GM19043 (cell line): ENCODE results near the gene DOK6.

Experiments used
- ATAC-seq: cut with Tn5 transposase; IDR thresholded peaks from one replicate; pipeline ENCODE4 v1.9.1; 2021; ENCODE audit warnings: low read depth; ENCODE audit not compliant: unreplicated experiment

DOK6 gene

DNA sequence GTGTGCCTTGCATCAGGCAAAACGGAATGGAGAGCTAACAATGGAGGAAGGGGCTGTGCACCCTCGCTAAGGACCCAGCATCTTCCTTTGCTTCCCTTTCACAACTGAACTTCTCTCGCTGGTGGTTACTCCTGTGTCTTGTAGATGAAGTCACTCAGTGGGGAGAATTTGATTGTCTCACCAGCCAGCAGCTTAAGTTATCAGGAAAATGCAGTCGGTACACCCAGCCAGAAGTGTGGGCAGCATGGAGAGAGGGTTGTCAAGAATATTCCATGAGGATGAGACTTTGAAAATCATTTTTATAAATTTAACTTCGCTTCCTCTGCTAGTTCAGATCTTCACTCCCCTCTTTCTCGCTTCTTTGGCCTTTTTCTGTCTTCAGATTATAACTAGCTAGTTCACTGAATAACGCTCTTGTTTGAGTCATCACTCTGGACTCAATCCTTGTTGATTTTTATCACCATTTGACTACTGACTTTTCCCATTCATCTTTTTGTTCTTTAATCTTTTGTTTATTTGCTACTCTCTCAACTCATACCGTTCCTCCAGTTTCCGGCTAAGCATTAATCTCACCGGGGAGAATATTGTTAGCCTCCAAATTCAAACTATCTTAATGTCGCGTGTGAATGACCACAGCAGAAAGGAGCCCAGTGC, 325.3 kb downstream of the DOK6 start:
- ATAC-seq = no peak

DNA sequence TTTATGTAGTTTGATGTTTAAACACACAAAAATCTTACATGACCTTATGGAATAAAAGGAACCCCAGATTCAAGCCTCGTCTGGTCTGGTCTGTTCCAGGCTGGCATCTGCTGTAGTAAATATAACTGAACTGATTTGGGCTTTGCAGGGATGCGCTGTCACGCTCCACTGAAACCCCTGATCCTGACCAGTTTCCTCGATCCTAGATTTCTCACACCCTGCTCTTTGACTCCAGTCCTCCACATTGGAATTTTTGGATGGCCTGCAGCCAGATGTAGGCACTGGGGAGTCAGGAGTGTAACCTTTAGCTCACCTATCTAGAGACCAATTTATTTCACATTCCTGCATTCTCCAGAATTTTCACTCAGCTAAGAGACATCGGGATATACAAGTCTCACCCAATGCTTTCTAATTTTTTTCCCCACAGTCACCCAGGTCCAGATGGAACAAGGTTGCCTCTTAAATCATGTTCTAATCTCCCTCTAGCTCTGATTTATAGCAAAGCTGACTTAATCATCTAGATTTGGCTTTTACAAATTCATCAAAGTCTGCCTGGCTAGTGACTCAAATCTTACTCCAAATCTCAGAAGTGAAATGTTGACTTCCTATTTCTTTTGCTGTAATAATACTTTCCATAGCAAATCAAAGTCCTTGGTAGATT, 327.4 kb downstream of the DOK6 start:
- ATAC-seq = no peak

DNA sequence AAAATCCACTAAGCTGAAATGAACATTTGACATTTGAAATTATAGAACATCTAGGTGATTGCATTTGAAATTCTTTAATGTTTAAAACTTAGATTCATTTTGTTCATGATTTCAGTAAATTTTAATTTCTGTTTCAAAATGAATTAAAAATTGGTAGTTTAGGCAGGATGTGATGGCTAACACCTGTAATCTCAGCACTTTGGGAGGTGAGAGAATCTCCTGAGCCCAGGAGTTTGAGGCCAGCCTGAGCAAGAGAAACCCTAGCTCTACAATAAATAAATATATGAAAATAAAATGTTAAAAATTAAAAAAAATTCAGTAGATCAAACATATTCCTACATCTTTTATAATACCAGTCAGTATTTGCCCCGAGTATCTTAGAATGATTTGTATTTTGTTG, 330.0 kb downstream of the DOK6 start:
- ATAC-seq = no peak

DNA sequence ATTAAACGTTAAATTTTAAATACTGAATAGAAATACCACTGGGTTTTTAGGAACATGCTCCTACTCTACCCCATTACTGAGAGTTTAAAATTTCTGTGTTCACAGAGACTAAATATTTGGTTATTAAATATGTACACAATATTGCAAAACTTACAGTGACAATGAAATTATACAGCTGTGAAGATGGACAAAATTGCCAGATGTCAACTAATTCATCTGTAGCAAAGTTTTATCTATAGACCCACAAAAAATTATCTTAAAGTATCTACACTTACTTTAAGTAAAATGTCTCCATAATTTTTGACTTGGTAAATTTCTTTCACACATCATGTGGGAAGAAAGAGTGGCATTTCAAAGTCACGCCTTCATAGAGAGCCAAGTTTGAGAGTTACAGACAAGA, 333.8 kb downstream of the DOK6 start:
- ATAC-seq = no peak

DNA sequence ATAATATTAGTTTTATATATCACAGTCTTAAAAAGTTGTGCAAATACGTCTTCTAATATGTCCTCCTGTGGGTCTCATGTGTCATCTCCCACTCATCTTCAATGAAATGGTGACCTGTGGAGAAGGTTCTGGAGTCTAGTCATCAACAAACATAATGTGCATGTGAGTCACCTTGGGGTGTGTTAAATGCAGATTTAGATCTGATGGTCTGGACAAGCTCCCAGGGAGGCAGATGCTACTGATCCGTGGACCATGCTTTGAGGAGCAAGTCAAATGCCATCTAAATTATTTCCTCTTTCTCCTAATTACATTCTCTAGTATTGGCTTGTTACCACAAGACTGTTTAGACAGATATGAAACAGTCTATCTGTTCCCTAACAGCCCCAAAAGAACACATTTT, 336.0 kb downstream of the DOK6 start:
- no peak for ATAC-seq

DNA sequence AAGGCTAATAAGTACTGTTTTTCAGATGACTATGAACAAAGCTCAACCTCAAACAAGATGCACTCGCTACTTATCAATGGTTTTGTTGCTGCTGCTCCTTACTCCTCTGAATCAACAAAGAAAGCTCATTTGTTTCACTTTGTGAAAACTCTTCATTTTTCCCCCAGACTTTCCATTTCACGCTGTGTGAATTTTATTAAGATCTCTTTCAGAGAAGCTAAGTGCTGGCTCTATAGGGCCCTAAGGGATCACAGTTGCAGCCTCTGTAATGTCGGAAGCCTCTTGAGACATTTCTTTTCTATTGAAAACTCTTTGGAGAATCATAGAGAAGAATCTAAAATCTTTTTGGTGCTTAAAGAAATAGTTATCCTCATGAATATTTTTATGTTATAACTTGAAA, 337.2 kb downstream of the DOK6 start:
- ATAC-seq = no peak

DNA sequence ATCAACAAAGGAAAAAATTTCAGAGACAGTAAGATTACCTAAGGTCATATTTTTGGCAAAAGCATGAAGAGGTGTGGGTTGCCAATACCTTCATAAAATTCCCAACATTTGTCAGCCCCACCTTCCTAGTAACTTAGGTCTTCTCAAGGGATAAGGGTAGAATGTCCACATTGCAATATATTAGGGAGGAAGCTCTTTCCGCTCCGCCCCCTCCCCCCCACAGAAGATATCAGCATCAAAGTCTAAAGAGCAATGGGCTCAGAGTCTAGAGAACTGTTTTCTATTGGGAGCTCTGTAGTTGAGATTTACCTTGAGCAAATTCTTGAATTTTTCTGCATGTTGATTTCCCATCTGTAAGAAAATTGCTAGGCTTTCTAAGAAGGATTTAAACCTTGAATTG, 346.7 kb downstream of the DOK6 start:
- ATAC-seq = no peak

DNA sequence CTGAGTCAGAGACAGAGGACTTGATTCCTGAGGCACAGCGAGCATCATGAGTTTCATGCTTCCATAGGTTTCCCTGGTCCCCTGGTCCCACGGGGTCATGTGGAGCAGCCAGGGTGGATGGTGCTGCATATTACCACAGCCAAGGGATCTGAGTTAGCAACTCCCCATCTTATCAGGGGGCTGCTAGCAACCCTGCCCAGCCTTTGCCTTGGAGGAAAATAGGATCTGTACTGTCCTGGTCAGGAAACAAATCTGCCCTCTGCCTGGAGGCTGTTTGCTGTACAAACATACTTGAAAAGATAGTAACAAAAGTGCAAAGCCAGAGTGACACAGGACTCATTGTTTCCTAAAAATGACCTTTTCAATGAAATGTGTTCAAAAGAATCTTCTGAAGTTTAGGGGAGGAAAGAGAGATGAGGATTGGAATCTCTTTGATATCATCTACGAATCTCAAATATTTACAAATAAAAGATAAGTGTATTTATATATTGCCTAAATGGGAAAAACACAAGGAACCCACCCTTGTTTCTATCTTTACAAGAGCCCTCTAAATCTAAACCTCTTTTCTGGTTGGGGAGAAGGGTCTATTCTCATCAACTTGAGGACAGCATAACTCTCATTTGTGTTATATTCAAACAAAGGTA, 352.2 kb downstream of the DOK6 start:
- ATAC-seq = no peak

DNA sequence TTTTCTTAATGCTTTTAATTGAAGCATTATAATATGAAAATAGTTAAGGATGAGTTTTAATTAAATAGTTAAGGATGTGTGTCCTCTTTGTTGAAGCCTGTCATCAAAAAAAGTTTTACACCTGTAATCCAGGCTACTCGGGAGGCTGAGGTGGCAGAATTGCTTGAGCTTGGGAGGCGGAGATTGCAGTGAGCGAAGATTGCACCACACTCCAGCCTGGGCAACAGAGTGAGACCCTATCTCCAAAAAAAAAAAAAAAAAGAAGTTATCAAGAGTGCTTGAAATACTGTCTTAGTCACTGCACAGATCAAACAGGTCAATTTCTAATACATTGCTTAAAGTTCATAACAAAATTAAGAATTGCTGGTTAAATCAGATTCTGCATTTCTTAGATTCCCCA, 353.4 kb downstream of the DOK6 start:
- ATAC-seq = no peak

DNA sequence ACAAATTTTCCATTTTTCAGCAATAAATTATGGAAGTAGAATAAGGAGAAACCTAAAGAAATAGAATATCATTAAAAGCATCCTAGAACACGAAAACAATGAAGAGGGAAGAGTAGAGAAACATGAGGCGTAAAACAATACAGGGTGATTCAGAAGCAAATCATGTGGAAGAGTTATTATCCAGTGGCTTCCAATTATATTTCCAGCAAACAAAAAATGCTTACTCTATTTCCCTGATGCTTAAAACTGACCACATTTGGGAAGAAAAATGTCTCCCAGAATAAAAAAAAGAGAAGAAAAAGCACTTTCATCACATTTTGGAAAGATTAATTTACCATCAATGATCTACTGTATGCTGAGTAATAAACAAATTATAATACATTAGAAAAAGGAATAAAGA, 354.4 kb downstream of the DOK6 start:
- no peak for ATAC-seq

DNA sequence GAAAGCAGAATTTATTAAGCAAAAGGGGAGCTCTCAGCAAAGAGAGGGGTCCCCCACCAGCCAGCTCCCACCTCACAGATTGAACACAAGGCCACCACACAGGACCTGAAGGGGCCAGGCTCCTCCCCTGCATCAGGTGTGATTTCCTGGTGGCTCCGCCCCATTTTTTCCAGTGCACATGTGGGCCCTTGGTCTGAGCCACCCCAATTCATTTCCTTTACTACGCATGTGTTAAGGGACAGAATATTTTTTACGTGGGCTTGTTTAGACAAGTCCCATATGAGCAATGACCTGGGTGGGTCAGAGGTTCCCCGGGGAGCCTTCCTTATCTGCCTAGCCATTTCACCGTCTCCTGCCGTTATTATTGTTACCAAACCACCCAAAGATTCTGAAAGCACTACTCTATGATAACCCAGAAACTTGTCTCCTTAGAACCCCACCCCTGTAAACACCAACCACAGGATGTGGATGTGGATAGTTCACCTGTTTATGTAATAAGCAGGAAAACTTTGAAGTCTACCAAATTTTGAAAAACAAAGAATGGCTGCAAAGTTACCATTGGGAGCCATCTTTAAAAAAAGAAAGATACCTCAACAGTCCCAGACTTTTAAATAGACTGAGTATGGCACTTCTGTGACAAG, 355.3 kb downstream of the DOK6 start:
- ATAC-seq = no peak

DNA sequence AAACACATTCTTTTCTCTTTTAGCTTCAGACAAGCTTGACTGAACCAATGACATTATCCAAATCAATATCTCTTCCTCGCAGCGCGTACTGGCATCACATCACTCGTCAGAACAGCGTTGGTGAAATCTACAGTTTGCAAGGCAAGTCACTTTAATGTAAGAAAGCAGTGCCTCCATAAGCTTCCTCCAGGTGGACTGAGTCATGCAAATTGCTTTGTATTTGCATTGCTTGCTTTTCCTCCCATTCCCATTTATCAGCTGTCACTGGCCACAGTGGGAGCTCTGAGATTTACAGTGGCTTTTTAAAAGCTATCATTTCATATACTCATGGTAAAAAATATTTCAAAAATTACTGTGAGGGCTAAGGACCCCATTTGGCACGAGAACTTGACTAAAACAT, 357.0 kb downstream of the DOK6 start:
- no peak for ATAC-seq

DNA sequence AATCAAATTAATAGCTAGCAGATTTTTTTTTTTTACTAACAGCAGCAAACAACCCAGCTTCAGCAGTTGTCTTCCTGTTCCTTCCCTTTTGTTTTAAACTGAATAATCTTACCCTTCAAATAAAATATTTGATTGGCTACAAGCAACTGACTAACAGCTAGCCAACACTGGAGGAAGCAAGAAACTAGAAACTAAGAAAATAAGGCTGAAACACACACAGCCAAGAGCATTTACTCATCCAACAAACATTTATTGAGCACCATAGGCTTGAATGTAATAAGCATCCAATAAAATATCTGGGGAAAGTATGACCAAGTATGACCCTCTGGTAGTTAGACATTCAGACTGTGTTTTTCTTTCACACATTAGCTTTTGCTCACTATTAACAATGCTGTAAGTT, 357.8 kb downstream of the DOK6 start:
- no peak for ATAC-seq

DNA sequence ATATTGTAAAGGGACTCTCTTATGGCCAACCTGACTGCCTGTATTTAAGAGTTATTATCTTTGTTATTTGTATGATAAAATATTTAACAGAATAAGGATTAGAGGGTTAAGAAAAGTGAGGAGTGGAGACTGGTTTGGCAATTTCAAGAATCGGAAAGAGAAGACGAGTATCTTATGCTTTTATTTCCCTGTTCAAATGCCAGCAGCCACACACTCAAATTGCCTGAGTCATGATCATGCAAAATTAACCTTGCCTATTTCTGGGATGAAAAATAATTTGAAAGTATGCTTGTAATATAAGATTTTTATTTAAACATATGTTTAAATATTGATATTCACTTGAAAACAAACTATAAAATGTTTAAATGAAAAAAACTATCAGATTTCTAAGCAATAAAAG, 358.4 kb downstream of the DOK6 start:
- no peak for ATAC-seq

DNA sequence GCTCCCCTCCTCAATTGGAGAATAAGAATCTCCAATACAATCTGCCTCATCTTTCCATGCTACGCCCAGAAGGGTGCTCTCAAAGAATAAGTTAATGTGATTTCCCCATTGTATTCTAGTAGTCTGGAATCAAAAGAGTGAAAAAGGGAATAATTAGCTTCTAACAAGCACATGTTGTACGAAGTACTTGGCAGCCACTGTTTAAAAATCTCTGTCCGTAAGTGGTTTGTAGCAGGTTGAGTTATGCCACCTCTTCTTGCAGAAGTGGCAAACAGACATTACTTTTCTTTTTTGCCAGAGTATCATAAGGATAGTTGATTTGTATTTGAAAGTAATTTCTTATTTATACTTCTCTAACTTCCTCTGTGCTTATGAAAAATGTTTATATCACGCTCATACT, 362.3 kb downstream of the DOK6 start:
- no peak for ATAC-seq

DNA sequence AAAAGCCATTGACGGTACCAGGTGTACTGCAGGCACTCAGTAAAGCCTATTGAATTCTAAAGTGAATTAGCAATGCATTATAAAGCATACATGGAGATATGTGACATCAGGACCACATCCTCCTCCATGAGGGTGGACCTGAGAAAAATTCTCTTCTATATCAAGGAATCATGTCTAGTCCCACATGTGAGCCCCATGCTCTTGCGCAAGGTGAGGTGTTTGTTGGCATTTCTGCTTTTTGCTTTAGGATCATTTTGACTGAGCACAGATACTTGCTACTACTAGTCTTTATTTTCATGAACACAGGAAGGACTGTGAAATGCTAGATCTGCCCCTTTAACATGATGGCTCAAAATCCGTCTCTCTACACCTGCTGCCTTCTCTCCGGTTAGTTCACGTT, 363.1 kb downstream of the DOK6 start:
- ATAC-seq = no peak

DNA sequence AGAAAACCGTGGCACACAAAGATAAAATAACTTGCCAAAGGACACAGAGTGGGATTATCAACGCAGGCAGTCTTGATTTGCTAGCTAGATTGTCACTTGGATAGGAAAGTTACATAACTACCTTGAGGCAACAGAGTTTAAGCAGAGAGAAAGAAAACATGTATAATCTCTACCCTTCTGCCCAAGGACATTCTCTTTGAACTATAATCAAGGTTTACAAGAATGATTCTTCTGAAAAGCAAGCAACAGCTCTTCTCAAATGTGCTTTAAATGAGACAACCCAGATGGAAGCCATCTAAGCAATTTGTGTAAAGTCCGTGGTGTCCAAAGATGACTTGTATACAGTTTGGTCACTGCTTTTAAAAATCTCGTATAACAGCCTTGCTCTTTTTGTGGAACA, 369.6 kb downstream of the DOK6 start:
- ATAC-seq = no peak

DNA sequence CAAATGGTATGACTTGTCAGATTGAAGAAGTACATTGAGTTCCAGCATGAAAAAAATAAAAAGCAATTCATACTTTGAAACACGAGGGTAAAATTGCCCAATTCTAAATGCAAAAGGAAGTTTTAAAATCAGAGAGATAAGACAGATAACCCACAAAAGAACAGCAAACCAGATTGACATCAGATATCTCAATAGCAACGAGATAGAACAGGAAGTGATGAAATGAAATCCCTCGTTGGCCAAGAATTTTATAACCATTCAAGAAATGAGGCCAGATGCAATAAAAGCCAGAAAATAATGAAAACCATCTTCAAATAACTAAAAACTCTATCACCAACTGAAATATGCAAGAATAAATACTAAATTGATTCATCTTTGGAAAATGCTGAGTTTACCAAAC, 374.1 kb downstream of the DOK6 start:
- ATAC-seq = no peak

DNA sequence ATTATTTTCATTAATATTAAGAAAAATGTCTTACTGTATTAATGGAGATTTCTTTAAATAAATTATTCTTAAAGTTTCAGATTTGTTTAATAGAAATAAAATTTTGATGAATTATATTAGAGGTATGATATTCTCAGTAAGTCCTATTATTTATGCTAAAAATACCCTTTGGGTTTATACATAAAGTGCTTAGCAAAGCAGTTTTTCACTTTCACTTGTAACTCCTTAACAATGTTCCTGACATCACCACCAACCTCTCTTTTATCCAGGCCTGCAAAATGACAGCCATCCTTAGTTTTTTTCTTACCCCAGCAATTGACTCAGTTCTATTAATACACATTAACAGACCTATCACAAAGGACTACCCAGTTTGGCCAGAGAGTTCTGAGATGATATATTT, 376.6 kb downstream of the DOK6 start:
- ATAC-seq = no peak

DNA sequence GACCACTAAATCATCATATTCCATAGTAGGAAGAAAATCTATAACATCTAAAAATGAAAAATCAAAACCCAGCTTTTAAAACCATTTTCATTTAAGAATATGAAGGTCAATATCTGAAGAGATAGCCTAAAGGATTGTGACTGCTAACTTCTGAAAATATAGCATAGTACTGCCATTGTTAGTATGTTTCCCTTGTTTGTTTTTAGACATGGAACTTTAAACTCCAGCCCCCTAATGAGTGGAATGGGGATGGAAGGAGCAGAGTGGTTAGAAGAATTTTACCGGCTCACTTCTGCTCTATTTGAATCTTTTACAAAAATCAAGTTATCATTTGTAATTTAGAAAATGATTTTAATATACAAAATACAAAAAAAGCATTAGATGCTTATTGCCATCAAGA, 378.0 kb downstream of the DOK6 start:
- ATAC-seq = no peak

DNA sequence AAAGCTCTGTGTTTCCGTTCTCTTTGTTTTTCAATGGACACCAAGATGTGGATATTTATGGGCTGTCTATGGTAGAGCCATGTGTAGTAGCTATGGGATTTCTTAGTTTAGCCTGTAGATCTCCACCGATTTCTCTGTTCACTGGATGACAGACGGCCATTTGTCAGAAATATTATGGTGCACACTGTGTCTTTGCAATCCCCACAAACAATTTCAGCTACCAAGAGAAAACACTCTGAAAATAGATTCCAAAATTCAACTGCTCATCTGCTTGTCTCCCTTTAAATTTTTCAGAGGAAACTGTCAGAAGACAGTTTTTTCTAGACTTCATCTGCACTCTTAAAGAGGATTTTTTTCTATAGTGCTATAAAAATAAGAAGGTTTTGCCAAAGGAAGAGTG, 380.2 kb downstream of the DOK6 start:
- no peak for ATAC-seq

DNA sequence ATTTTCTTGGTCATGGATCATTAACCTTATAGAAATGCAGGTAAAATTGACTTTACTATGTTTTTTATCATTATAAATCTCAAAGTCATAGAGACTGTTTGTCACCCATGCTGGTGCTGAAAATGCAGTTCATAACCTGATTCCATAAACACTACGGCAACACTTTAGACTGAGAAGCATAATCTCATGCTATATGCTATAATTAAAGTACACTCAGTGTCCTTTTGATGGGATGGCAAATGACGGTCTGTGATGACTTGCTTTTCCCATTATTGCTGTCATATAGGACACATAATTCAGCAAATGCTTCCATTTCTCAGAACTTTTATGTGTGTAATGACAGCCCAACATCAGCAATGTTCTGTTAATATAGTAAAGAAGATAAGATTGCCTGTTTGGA, 384.1 kb downstream of the DOK6 start:
- no peak for ATAC-seq
